Measurements from ENCODE around the gene KRTAP10-6.
"Not testable (repeated sequence)": the region's sequence is repeated elsewhere in the genome, so short reads cannot be mapped to it uniquely, and the experiment has no call there.

Gene KRTAP10-6, protein sequence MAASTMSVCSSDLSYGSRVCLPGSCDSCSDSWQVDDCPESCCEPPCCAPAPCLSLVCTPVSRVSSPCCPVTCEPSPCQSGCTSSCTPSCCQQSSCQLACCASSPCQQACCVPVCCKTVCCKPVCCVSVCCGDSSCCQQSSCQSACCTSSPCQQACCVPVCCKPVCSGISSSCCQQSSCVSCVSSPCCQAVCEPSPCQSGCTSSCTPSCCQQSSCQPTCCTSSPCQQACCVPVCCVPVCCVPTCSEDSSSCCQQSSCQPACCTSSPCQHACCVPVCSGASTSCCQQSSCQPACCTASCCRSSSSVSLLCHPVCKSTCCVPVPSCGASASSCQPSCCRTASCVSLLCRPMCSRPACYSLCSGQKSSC

DNA sequence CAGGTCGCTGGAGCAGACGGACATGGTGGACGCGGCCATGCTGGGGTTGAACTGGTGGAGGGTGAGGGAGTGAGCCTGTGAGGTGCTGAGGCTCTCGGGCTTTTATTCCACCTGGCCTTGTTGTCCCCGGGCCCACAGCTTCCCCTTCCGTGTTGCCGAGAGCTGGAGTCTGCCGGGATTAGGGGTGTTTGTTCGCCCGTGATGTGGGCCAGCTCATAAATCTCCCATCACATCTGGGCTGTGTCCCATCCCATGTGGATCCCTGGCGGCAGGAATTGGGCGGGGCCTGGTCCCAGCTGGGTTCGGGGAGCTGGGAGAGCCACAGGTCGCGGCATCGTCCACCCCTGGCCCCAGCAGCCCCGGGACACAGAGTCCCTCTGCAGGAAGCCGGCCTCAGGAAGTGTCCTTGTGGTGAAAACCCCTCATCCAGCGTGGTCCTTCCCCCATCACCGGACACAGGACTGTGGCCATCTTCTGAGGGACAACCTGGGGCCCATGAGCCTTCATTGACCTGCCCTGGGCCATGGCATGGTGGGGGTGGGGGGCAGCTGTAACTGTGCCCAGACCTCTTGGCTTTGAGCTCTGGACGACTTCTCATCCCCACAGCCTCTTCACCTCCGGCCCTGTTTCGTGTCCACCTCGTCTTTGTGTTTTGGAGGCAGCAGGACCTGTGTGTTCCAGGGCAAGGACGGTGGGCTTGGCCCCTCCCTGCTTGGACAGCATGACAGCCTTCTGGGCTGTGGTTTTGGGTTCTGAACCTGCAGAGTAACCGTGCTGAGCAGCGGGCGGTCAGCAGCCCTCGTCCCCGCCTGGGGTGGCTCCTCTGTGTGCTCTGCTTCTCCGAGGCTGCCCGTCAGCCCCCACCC lies at the start of gene KRTAP10-6:
KRTAP10-6 (minus strand) TSS at position 60 of the 866 bp plus-strand sequence; CDS start at position 39, 21 bp downstream.
- no peak within 1 kb of the TSS for H3K27ac ChIP-seq

DNA sequence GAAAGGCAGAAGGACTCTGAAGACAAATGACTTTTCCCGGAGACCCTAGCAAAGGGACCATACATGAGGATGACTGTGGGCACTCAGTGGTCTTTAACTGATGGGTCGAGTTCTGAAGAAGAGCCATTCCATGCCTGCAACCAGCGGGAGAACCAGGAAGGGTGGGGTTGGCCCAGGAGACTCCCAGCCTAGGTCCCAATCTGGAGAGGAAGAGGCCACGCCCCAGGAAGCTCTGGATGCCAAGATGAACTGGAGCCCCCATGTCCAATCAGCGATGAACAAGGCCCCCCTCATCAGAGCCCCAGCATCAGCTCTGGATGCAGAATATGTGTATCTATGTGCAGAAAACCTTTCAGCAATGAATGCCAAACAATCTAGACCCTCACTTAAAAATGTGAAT lies 48.5 kb upstream of the KRTAP10-6 start:
- TF ChIP-seq, protein P1, sequence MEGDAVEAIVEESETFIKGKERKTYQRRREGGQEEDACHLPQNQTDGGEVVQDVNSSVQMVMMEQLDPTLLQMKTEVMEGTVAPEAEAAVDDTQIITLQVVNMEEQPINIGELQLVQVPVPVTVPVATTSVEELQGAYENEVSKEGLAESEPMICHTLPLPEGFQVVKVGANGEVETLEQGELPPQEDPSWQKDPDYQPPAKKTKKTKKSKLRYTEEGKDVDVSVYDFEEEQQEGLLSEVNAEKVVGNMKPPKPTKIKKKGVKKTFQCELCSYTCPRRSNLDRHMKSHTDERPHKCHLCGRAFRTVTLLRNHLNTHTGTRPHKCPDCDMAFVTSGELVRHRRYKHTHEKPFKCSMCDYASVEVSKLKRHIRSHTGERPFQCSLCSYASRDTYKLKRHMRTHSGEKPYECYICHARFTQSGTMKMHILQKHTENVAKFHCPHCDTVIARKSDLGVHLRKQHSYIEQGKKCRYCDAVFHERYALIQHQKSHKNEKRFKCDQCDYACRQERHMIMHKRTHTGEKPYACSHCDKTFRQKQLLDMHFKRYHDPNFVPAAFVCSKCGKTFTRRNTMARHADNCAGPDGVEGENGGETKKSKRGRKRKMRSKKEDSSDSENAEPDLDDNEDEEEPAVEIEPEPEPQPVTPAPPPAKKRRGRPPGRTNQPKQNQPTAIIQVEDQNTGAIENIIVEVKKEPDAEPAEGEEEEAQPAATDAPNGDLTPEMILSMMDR (IDR thresholded peaks at IDR 0.05): no peak
- TF ChIP-seq ZFX (IDR thresholded peaks at IDR 0.05; ENCODE audit: borderline replicate concordance): no peak
- H3K27ac ChIP-seq: no peak overlapping the region

More for the DNA sequence above, at the start of gene KRTAP10-6:
- TF ChIP-seq, protein P1 (IDR thresholded peaks at IDR 0.05): no peak
- TF ChIP-seq ZFX (IDR thresholded peaks at IDR 0.05; ENCODE audit: borderline replicate concordance): no peak

DNA sequence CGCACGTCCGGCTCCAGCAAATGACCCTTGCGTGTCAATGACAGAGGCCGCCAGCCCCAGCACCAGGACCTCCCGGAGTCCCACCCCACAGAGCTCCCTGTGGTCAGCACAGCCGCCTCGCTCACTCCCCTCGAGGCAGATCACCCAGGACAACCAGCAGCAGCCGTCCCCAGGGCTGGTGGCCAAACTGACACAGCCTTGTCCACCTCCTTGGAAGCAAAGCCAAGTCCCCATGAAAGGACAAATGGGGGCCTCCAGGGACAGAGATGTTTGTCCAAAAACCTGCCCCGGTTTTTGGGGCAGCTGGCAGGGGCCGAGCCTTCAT lies 47.0 kb upstream of the KRTAP10-6 start:
- TF ChIP-seq ZFX (IDR thresholded peaks at IDR 0.05; ENCODE audit: borderline replicate concordance): no peak
- TF ChIP-seq, protein P1 (IDR thresholded peaks at IDR 0.05): no peak
- no peak overlapping the region for H3K27ac ChIP-seq

DNA sequence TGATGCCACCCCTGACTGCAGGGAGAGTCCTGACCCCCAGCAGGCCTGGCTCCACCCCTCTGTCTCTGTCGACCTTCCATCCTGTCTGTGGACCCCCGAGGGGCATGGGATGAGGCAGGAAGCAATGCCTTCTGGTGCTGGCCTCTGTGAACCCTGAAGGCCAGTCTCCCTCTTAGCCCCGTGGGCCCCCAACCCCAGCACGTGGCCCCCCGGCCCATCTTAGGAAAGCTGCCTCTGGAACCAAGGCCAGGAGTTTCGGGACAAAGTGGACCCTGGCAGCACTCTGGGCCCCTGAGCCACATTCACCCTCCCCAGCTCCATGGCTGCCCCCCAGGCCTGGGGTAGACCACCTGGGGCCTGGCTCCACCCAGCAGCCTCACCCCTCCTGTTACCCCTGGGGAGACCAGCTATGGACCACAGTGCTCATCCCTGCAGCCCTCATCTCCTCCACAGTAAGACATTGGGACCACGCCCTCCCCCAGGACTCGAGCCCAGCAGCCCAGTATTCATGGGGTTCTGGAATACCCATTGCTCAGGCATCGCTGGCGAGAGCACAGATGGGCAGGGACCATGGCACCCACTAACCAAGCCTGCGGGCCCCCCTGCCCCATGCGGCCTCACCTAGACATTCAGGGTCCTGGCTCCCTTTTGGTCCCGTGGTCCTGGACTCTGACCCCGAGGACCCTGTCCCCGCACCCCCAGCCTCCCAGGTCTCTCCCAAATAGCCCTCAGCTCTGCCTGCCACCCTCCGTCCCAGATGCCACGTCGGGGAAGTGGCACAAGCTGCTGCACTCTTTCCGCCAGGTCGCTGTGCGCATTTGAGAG lies 46.4 kb upstream of the KRTAP10-6 start:
- not testable (repeated sequence) for H3K27ac ChIP-seq

DNA sequence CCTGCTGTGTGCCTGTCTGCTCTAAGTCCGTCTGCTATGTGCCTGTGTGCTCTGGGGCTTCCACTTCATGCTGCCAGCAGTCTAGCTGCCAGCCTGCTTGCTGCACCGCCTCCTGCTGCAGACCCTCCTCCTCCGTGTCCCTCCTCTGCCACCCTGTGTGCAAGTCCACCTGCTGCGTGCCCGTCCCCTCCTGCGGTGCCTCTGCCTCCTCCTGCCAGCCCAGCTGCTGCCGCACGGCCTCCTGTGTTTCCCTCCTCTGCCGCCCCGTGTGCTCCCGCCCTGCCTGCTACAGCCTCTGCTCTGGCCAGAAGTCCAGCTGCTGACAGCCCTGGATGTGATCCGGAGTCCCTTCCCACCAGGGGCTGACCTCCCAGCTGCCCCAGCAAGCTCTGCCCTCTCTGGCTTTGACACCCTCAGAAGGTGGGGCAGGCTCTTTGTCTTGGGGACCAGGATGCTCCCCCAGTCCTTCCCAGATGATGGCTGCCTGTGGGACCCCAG lies 45.6 kb upstream of the KRTAP10-6 start:
- not testable (repeated sequence) for H3K27ac ChIP-seq

DNA sequence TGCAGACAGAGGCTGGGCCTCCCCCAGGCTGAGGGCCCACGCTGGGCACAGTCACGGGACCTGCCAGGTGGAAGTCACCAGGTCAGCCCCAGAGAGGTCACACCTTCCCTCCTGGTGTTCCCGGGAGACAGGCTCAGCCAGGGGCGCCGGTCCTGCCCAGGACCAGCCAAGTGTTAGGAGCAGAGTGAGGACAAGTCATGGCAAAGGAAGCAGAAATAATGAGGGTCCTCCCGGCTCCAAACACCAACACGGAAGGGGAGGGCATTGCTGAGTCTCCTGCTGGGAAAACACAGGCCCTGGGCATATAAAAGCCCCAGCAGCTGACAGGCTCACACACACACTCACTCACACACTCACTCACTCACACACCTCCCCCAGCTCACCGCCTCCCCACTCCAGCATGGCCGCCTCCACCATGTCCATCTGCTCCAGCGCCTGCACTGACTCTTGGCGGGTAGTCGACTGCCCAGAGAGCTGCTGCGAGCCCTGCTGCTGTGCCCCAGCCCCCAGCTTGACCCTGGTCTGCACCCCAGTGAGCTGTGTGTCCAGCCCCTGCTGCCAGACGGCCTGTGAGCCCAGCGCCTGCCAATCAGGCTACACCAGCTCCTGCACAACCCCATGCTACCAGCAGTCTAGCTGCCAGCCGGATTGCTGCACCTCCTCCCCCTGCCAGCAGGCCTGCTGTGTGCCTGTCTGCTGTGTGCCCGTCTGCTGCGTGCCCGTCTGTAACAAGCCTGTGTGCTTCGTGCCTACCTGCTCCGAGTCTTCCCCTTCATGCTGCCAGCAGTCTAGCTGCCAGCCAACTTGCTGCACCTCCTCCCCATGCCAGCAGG lies 44.9 kb upstream of the KRTAP10-6 start, which contains the start of gene KRTAP10-10:
KRTAP10-10 (plus strand) TSS at position 339 of the 833 bp plus-strand sequence; CDS start at position 401, 62 bp downstream.
- no peak within 1 kb of the TSS for H3K27ac ChIP-seq
- TF ChIP-seq, protein P1 (IDR thresholded peaks at IDR 0.05): no peak
- TF ChIP-seq ZFX (IDR thresholded peaks at IDR 0.05; ENCODE audit: borderline replicate concordance): no peak

DNA sequence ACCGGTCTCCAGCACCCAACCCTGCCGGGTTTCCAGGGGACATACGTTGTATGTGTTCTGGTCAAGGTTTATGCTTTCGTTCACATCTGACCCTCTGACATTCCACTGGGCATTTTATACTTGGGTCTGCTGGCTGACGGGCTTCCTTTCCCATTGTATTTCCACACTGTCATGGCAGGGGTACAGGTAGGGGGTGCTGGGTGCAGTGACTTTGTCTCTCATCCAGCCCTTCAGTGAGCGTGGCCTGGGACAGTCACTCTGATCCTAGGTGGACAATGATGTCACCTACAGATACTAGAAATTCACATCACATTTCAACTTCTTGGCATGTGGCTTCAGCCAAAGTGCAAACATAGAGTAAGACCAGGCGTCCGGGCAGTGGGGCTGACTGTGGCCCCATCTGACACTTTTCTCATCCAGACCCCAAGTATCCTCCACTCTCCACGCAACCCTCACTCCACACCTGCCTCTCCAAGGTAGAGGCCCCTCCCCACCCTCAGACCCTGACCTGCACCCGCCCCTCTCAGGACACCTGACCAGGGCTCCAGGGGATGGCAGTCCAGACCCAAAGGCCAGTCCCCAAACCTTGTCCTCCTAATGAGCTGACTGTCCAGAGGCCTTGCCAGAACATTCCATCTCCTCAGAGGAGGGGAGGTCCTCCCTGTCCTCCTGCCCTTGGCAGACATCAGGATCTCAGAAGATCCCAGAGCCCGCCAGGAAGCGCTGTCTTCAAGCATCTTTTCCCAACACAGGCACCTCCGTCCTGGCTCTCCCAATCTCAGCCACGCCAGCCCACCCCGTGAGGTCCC lies 44.1 kb upstream of the KRTAP10-6 start:
- TF ChIP-seq ZFX (IDR thresholded peaks at IDR 0.05; ENCODE audit: borderline replicate concordance): no peak
- H3K27ac ChIP-seq: no peak overlapping the region

Measured in 22Rv1 (cell line).